Upper lobe of left lung (tissue), 4 donors: Measurements from ENCODE around the gene RPGRIP1L.

Source experiments
- CTCF ChIP-seq, 6 experiments: fragments of 450-650 bp in 4 of 6; fragments of 200-600 bp in 2 of 6; sonication (generic) in 2 of 6; IDR thresholded peaks; one replicate each; pipeline ENCODE4 v1.5.1; 2016 to 2019; ENCODE audit warnings: antibody characterized with exemption in 6 of 6
- EP300 ChIP-seq, 4 donors: sonication (generic); formaldehyde crosslinking; IDR thresholded peaks; one replicate each; pipeline ENCODE4 v1.5.1; 2017; ENCODE audit warnings: antibody characterized with exemption in 4 of 4, control low read depth in 2 of 4
- POLR2A ChIP-seq, 4 donors: fragments of 450-650 bp; IDR thresholded peaks; one replicate each; pipeline ENCODE4 v1.5.1; 2016 to 2017; ENCODE audit warnings: antibody characterized with exemption in 4 of 4, mild to moderate bottlenecking in 2 of 4

DNA sequence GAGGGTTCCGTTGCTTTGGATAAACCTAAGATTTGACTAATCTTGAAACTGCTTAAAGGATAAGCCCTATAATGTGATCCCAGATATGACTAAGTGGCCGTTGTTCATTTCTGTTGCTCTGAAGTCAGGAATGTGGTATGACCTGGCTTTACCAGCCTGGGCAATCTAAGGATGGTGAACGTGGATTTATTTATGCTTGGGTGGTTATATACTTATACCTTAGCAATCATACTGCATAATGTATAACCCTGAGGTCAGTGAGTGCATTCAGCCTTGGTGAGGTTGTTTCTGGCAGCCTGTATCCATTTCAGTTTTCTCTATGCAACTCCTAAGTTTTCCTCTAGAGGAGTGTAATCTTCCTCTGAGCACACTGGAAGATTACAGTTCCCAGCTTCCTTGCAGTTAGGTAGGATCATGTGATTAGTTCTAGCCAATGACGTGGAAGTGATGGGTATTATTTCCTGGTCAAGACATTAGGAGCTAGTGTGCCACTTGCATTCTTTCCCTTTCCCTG is 42.2 kb upstream of the RPGRIP1L start:
- TF ChIP-seq CTCF (IDR thresholded peaks at IDR 0.05) (peak in 1 of 6 experiments; percentile 12), EP300 (IDR thresholded peaks at IDR 0.05) (no peak), POLR2A (IDR thresholded peaks at IDR 0.05) (no peak)
